HCT116 (cell line): ENCODE data around the gene FOXF1. TPM values are rescaled to one million over a fixed set of nuclear protein-coding genes. Genes with fewer than 3 reads are reported as not detected.

Source experiments
- ATAC-seq: fragments of 200-7000 bp; cut with Tn5 transposase; 2 replicates; pipeline ENCODE4 v1.9.1; 2020; ENCODE audit warnings: mild to moderate bottlenecking, moderate library complexity
- BruUV-seq: library from RNA; stranded (reverse); fragments of 400-500 nt; replicated peaks from 2 replicates; lab custom pipeline; 2021; lab: Mats Ljungman, UMichigan
- CTCF ChIA-PET: fragments of 300-600 bp; sonication (Branson Sonifier 250); formaldehyde crosslinking; loops from one replicate; lab custom pipeline; 2021; ENCODE audit warnings: antibody characterized with exemption; lab: Charles Lee
- POLR2A ChIA-PET: fragments of 300-600, 350-600 bp; sonication (Branson Sonifier 250); formaldehyde crosslinking; loops from one replicate; lab custom pipeline; 2021; ENCODE audit warnings: antibody characterized with exemption; lab: Charles Lee
- RAD21 ChIA-PET, 2 experiments: fragments of 300-600 bp; sonication (Branson Sonifier 250); formaldehyde crosslinking; loops; one replicate each; lab custom pipeline; 2023; ENCODE audit warnings: low total read pairs in 2 of 2; ENCODE audit not compliant: uncharacterized antibody in 2 of 2, unreplicated experiment in 2 of 2, low non-redundant PET in 1 of 2; lab: Charles Lee
- DNase-seq: peaks from one replicate; pipeline ENCODE4 v3.0.0-alpha.2; 2010; ENCODE audit warnings: low read depth, low spot score
- H2AFZ ChIP-seq: fragments of 200-600 bp; shearing (Covaris generic), sonication (generic); 2 replicates; pipeline ENCODE4 v1.6.1; 2017; ENCODE audit warnings: low read depth, mixed run types, mixed read lengths, antibody characterized with exemption, low read length; ENCODE audit not compliant: poor library complexity, severe bottlenecking
- H3K27ac ChIP-seq: 2 replicates; pipeline ENCODE4 v1.5.1; 2012; ENCODE audit warnings: low read depth, low read length
- H3K27me3 ChIP-seq: fragments of 200-600 bp; sonication (generic); 2 replicates; pipeline ENCODE4 v1.6.1; 2016; ENCODE audit warnings: mixed run types, low read length, mixed read lengths; ENCODE audit not compliant: insufficient read depth
- H3K36me3 ChIP-seq, 2 experiments: fragments of 200-500 bp in 1 of 2; fragments of 200-600 bp in 1 of 2; sonication (Bioruptor generic) in 1 of 2; sonication (generic) in 1 of 2; 2 replicates each; pipeline versions ENCODE4 v1.5.1 to v1.6.1; 2014 to 2016; ENCODE audit warnings: low read length in 2 of 2, inconsistent platforms in 1 of 2, mixed read lengths in 1 of 2, mixed run types in 1 of 2; ENCODE audit not compliant: insufficient read depth in 2 of 2, control insufficient read depth in 1 of 2
- H3K4me1 ChIP-seq, 2 experiments: fragments of 200-600 bp in 1 of 2; sonication (generic) in 1 of 2; 2 replicates each; pipeline versions ENCODE4 v1.5.1 to v1.6.1; 2012 to 2017; ENCODE audit warnings: low read length in 2 of 2, inconsistent platforms in 1 of 2, mild to moderate bottlenecking in 1 of 2, mixed read lengths in 1 of 2, mixed run types in 1 of 2, moderate library complexity in 1 of 2; ENCODE audit not compliant: insufficient read depth in 2 of 2, control insufficient read depth in 1 of 2
- H3K4me2 ChIP-seq: fragments of 200-600 bp; sonication (generic); 2 replicates; pipeline ENCODE4 v1.6.1; 2017; ENCODE audit warnings: mixed run types, low read length, mixed read lengths
- H3K4me3 ChIP-seq, 2 experiments: fragments of 200-600 bp in 1 of 2; sonication (generic) in 1 of 2; replicated peaks in 1 of 2; 2 replicates each; pipeline ENCODE4 v1.5.1; 2011 to 2016; ENCODE audit warnings: low read length in 2 of 2, control low read depth in 1 of 2, low read depth in 1 of 2, mild to moderate bottlenecking in 1 of 2, mixed read lengths in 1 of 2, mixed run types in 1 of 2
- H3K79me2 ChIP-seq: fragments of 200-600 bp; sonication (generic); 2 replicates; pipeline ENCODE4 v1.6.1; 2017; ENCODE audit warnings: mild to moderate bottlenecking, mixed run types, low read length, moderate library complexity, mixed read lengths; ENCODE audit not compliant: insufficient read depth
- H3K9ac ChIP-seq: fragments of 200-600 bp; sonication (generic); 2 replicates; pipeline ENCODE4 v1.6.1; 2016; ENCODE audit warnings: low read length, mixed read lengths
- H3K9me2 ChIP-seq: fragments of 200-600 bp; sonication (generic), shearing (Covaris generic); 2 replicates; pipeline ENCODE4 v1.6.1; 2017; ENCODE audit warnings: mixed run types, mild to moderate bottlenecking, moderate library complexity; ENCODE audit not compliant: insufficient read depth
- H3K9me3 ChIP-seq, 2 experiments: fragments of 200-500 bp in 1 of 2; fragments of 200-600 bp in 1 of 2; sonication (Bioruptor generic) in 1 of 2; sonication (generic) in 1 of 2; 2 replicates each; pipeline ENCODE4 v1.6.1; 2014 to 2017; ENCODE audit warnings: low read length in 2 of 2, mixed read lengths in 2 of 2, inconsistent platforms in 1 of 2, low read depth in 1 of 2, mild to moderate bottlenecking in 1 of 2, mixed run types in 1 of 2, moderate library complexity in 1 of 2; ENCODE audit not compliant: control insufficient read depth in 1 of 2, insufficient read depth in 1 of 2
- H4K20me1 ChIP-seq: fragments of 200-600 bp; sonication (generic), shearing (Covaris generic); 2 replicates; pipeline ENCODE4 v1.6.1; 2017; ENCODE audit warnings: mixed run types, mild to moderate bottlenecking, moderate library complexity; ENCODE audit not compliant: insufficient read depth
- CBX3 ChIP-seq: IDR thresholded peaks from 2 replicates; pipeline ENCODE4 v1.6.1; 2012; ENCODE audit warnings: low read depth
- EZH2 ChIP-seq: fragments of 200-600 bp; sonication (generic); IDR thresholded peaks from 2 replicates; pipeline ENCODE4 v1.6.1; 2017; ENCODE audit warnings: antibody characterized with exemption, mixed run types
- EZH2phosphoT487 ChIP-seq: fragments of 200-600 bp; IDR thresholded peaks from 2 replicates; pipeline ENCODE4 v1.6.1; 2018; ENCODE audit warnings: antibody characterized with exemption, borderline replicate concordance
- SIN3A ChIP-seq: IDR thresholded peaks from 2 replicates; pipeline ENCODE4 v1.6.1; 2012; ENCODE audit warnings: low read depth
- SRF ChIP-seq: IDR thresholded peaks from 2 replicates; pipeline ENCODE4 v1.6.1; 2012; ENCODE audit warnings: low read depth
- YY1 ChIP-seq: IDR thresholded peaks from 2 replicates; pipeline ENCODE4 v1.6.1; 2011; ENCODE audit warnings: low read length, low read depth, moderate library complexity, mild to moderate bottlenecking; ENCODE audit not compliant: insufficient replicate concordance; ENCODE audit errors: extremely low read depth
- ZFX ChIP-seq: fragments of 450-650 bp; IDR thresholded peaks from 2 replicates; pipeline ENCODE4 v1.6.1; 2017
- ZNF274 ChIP-seq: fragments of 200-500 bp; sonication (Bioruptor generic); IDR thresholded peaks from 2 replicates; pipeline ENCODE4 v1.6.1; 2014; ENCODE audit warnings: mild to moderate bottlenecking, low read depth, low read length, inconsistent platforms
- intact Hi-C: fragments of 100-400 bp; cut with micrococcal nuclease; formaldehyde crosslinking; loops from 2 replicates; pipeline ENCODE4 v1.10.0; 2022
- total RNA-seq: library from RNA; stranded (reverse); gene quantifications from one replicate; pipeline ENCODE4 v1.2.1, GENCODE V29; 2021; ENCODE audit not compliant: unreplicated experiment
- TF ChIP-seq, protein P1 (sequence below): IDR thresholded peaks from 2 replicates; pipeline ENCODE4 v1.6.1; 2012
- TF ChIP-seq, protein P2 (sequence below): IDR thresholded peaks from 2 replicates; pipeline ENCODE4 v1.6.1; 2011; ENCODE audit warnings: mild to moderate bottlenecking, low read length, moderate library complexity; ENCODE audit not compliant: insufficient replicate concordance; ENCODE audit errors: extremely low read depth
- TF ChIP-seq, protein P3 (sequence below): IDR thresholded peaks from 2 replicates; pipeline ENCODE4 v1.6.1; 2012; ENCODE audit warnings: low read depth
- TF ChIP-seq, protein P4 (sequence below), 3 experiments: fragments of 200-600 bp in 1 of 3; sonication (generic) in 1 of 3; IDR thresholded peaks in 2 of 3; conservative IDR thresholded peaks in 1 of 3; 2 replicates each; pipeline ENCODE4 v1.5.1; 2012 to 2017; ENCODE audit warnings: low read depth in 2 of 3, low read length in 2 of 3, antibody characterized with exemption in 1 of 3, borderline replicate concordance in 1 of 3, control low read depth in 1 of 3, mild to moderate bottlenecking in 1 of 3, mixed read lengths in 1 of 3, mixed run types in 1 of 3, moderate library complexity in 1 of 3; ENCODE audit not compliant: insufficient read depth in 1 of 3

Gene FOXF1
- total RNA-seq, 1 experiment from 2014 or later, result 2.4 TPM

DNA sequence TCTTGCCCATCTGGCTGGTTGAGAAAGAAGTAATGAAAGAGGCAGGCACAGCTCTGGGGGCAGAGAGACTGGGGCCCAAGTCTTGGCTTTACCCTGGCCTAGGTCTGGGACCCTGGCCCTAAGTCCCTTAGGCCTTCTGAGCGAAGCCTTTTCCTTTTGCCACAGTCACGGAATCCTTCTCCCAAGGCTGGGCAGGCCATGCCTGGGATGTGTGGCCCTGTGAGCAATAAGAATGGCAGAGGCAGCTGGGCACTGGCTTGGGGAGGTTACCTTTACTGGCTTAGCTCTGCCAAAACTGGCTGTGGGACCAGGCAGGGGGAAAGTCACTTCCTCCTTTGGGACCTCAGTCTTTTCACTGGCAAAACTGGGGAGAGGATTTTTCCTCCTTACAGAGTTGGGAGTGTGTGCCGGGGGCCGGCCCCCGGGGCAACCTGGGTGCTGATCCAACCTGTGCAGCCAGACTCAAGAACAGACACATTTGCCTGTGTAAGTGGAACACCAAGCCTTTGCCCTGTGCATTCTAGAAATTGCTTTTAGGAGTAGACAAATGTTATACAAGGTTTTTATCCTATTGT lies 12.9 kb downstream of the FOXF1 start:
- Histone ChIP-seq H4K20me1 (no peaks in the 10 kb centered on the region), H3K9me2 (no peaks in the 10 kb centered on the region), H3K27ac (no peak overlapping the region), H3K9me3 (no peaks in the 10 kb centered on the region), H3K4me2 (no peak overlapping the region), H2AFZ (no peak overlapping the region), H3K36me3 (no peaks in the 10 kb centered on the region), H3K9ac (no peak overlapping the region), H3K4me3 (no peak overlapping the region), H3K79me2 (no peaks in the 10 kb centered on the region), H3K27me3 (no peaks in the 10 kb centered on the region), H3K4me1 (peaks cover 4 to 13% of the 10 kb centered on the region in 2 experiments; a peak in 3 of 4 replicates)
- no peak for TF ChIP-seq SIN3A
- TF ChIP-seq EZH2phosphoT487, result no peak
- no peak for TF ChIP-seq YY1
- no peak for TF ChIP-seq ZNF274
- TF ChIP-seq EZH2, result no peak
- TF ChIP-seq, protein P1, sequence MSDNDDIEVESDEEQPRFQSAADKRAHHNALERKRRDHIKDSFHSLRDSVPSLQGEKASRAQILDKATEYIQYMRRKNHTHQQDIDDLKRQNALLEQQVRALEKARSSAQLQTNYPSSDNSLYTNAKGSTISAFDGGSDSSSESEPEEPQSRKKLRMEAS, result no peak
- TF ChIP-seq, protein P2, sequence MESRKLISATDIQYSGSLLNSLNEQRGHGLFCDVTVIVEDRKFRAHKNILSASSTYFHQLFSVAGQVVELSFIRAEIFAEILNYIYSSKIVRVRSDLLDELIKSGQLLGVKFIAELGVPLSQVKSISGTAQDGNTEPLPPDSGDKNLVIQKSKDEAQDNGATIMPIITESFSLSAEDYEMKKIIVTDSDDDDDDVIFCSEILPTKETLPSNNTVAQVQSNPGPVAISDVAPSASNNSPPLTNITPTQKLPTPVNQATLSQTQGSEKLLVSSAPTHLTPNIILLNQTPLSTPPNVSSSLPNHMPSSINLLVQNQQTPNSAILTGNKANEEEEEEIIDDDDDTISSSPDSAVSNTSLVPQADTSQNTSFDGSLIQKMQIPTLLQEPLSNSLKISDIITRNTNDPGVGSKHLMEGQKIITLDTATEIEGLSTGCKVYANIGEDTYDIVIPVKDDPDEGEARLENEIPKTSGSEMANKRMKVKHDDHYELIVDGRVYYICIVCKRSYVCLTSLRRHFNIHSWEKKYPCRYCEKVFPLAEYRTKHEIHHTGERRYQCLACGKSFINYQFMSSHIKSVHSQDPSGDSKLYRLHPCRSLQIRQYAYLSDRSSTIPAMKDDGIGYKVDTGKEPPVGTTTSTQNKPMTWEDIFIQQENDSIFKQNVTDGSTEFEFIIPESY, result no peak
- TF ChIP-seq, protein P3, sequence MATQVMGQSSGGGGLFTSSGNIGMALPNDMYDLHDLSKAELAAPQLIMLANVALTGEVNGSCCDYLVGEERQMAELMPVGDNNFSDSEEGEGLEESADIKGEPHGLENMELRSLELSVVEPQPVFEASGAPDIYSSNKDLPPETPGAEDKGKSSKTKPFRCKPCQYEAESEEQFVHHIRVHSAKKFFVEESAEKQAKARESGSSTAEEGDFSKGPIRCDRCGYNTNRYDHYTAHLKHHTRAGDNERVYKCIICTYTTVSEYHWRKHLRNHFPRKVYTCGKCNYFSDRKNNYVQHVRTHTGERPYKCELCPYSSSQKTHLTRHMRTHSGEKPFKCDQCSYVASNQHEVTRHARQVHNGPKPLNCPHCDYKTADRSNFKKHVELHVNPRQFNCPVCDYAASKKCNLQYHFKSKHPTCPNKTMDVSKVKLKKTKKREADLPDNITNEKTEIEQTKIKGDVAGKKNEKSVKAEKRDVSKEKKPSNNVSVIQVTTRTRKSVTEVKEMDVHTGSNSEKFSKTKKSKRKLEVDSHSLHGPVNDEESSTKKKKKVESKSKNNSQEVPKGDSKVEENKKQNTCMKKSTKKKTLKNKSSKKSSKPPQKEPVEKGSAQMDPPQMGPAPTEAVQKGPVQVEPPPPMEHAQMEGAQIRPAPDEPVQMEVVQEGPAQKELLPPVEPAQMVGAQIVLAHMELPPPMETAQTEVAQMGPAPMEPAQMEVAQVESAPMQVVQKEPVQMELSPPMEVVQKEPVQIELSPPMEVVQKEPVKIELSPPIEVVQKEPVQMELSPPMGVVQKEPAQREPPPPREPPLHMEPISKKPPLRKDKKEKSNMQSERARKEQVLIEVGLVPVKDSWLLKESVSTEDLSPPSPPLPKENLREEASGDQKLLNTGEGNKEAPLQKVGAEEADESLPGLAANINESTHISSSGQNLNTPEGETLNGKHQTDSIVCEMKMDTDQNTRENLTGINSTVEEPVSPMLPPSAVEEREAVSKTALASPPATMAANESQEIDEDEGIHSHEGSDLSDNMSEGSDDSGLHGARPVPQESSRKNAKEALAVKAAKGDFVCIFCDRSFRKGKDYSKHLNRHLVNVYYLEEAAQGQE, result no peak
- no peak for TF ChIP-seq ZFX
- TF ChIP-seq, protein P4, sequence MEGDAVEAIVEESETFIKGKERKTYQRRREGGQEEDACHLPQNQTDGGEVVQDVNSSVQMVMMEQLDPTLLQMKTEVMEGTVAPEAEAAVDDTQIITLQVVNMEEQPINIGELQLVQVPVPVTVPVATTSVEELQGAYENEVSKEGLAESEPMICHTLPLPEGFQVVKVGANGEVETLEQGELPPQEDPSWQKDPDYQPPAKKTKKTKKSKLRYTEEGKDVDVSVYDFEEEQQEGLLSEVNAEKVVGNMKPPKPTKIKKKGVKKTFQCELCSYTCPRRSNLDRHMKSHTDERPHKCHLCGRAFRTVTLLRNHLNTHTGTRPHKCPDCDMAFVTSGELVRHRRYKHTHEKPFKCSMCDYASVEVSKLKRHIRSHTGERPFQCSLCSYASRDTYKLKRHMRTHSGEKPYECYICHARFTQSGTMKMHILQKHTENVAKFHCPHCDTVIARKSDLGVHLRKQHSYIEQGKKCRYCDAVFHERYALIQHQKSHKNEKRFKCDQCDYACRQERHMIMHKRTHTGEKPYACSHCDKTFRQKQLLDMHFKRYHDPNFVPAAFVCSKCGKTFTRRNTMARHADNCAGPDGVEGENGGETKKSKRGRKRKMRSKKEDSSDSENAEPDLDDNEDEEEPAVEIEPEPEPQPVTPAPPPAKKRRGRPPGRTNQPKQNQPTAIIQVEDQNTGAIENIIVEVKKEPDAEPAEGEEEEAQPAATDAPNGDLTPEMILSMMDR (IDR thresholded peaks at IDR 0.05 in 2 of 3, conservative IDR thresholded peaks at IDR 0.05 in 1 of 3; ENCODE audit: borderline replicate concordance in 1 of 3, insufficient read depth in 1 of 3, low read depth in 2 of 3, low read length in 2 of 3), result no peak
- TF ChIP-seq SRF, result no peak
- TF ChIP-seq CBX3, result no peak
- ChIA-PET CTCF (no interaction called here), POLR2A (no interaction called here), RAD21 (no interaction called here)
- DNase-seq (no peak), ATAC-seq (no peak)
- intact Hi-C loops, result no loop called here
- BruUV-seq, result no TSS peak
